Measurements from ENCODE around the gene STRBP. TPM values are rescaled to one million over a fixed set of nuclear protein-coding genes. Genes with fewer than 3 reads are reported as not detected.

Gene STRBP
- total and polyA plus RNA-seq, 2 of the 8 experiments (the other 6 are each of a cell fraction or from before 2014, with no cell fraction given) = 29.7 to 105 TPM

- TF ChIP-seq, protein P1, sequence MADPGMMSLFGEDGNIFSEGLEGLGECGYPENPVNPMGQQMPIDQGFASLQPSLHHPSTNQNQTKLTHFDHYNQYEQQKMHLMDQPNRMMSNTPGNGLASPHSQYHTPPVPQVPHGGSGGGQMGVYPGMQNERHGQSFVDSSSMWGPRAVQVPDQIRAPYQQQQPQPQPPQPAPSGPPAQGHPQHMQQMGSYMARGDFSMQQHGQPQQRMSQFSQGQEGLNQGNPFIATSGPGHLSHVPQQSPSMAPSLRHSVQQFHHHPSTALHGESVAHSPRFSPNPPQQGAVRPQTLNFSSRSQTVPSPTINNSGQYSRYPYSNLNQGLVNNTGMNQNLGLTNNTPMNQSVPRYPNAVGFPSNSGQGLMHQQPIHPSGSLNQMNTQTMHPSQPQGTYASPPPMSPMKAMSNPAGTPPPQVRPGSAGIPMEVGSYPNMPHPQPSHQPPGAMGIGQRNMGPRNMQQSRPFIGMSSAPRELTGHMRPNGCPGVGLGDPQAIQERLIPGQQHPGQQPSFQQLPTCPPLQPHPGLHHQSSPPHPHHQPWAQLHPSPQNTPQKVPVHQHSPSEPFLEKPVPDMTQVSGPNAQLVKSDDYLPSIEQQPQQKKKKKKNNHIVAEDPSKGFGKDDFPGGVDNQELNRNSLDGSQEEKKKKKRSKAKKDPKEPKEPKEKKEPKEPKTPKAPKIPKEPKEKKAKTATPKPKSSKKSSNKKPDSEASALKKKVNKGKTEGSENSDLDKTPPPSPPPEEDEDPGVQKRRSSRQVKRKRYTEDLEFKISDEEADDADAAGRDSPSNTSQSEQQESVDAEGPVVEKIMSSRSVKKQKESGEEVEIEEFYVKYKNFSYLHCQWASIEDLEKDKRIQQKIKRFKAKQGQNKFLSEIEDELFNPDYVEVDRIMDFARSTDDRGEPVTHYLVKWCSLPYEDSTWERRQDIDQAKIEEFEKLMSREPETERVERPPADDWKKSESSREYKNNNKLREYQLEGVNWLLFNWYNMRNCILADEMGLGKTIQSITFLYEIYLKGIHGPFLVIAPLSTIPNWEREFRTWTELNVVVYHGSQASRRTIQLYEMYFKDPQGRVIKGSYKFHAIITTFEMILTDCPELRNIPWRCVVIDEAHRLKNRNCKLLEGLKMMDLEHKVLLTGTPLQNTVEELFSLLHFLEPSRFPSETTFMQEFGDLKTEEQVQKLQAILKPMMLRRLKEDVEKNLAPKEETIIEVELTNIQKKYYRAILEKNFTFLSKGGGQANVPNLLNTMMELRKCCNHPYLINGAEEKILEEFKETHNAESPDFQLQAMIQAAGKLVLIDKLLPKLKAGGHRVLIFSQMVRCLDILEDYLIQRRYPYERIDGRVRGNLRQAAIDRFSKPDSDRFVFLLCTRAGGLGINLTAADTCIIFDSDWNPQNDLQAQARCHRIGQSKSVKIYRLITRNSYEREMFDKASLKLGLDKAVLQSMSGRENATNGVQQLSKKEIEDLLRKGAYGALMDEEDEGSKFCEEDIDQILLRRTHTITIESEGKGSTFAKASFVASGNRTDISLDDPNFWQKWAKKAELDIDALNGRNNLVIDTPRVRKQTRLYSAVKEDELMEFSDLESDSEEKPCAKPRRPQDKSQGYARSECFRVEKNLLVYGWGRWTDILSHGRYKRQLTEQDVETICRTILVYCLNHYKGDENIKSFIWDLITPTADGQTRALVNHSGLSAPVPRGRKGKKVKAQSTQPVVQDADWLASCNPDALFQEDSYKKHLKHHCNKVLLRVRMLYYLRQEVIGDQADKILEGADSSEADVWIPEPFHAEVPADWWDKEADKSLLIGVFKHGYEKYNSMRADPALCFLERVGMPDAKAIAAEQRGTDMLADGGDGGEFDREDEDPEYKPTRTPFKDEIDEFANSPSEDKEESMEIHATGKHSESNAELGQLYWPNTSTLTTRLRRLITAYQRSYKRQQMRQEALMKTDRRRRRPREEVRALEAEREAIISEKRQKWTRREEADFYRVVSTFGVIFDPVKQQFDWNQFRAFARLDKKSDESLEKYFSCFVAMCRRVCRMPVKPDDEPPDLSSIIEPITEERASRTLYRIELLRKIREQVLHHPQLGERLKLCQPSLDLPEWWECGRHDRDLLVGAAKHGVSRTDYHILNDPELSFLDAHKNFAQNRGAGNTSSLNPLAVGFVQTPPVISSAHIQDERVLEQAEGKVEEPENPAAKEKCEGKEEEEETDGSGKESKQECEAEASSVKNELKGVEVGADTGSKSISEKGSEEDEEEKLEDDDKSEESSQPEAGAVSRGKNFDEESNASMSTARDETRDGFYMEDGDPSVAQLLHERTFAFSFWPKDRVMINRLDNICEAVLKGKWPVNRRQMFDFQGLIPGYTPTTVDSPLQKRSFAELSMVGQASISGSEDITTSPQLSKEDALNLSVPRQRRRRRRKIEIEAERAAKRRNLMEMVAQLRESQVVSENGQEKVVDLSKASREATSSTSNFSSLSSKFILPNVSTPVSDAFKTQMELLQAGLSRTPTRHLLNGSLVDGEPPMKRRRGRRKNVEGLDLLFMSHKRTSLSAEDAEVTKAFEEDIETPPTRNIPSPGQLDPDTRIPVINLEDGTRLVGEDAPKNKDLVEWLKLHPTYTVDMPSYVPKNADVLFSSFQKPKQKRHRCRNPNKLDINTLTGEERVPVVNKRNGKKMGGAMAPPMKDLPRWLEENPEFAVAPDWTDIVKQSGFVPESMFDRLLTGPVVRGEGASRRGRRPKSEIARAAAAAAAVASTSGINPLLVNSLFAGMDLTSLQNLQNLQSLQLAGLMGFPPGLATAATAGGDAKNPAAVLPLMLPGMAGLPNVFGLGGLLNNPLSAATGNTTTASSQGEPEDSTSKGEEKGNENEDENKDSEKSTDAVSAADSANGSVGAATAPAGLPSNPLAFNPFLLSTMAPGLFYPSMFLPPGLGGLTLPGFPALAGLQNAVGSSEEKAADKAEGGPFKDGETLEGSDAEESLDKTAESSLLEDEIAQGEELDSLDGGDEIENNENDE (IDR thresholded peaks at IDR 0.05; ENCODE audit: insufficient replicate concordance, low read length) = no peak
- TF ChIP-seq KDM4A (IDR thresholded peaks at IDR 0.05; ENCODE audit: low read depth, low read length, severe bottlenecking) = no peak
- no peak for TF ChIP-seq TEAD4 (IDR thresholded peaks at IDR 0.05; ENCODE audit: low read depth, low read length)
- no peak for TF ChIP-seq RFX5 (IDR thresholded peaks at IDR 0.05; ENCODE audit: borderline replicate concordance, low read depth, low read length)
- no peak for TF ChIP-seq RXRA (IDR thresholded peaks at IDR 0.05; ENCODE audit: insufficient read depth, low read depth, low read length)
- TF ChIP-seq, protein P2, sequence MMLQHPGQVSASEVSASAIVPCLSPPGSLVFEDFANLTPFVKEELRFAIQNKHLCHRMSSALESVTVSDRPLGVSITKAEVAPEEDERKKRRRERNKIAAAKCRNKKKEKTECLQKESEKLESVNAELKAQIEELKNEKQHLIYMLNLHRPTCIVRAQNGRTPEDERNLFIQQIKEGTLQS (IDR thresholded peaks at IDR 0.05; ENCODE audit: insufficient read depth, low read depth, low read length) = no peak
- TF ChIP-seq POU5F1 (IDR thresholded peaks at IDR 0.05; ENCODE audit: low read depth, low read length) = no peak
- TF ChIP-seq HDAC6 (IDR thresholded peaks at IDR 0.05; ENCODE audit: low read depth, low read length) = no peak
- TF ChIP-seq BCL11A (IDR thresholded peaks at IDR 0.05; ENCODE audit: low read depth in 2 of 2, low read length in 2 of 2) = no peak
- TF ChIP-seq SAP30 (IDR thresholded peaks at IDR 0.05; ENCODE audit: insufficient read depth, insufficient replicate concordance, low read length) = no peak
- TF ChIP-seq TCF12 (IDR thresholded peaks at IDR 0.05; ENCODE audit: low read depth, low read length) = no peak
Observed at GRCh38 chr9:123250504-123250903, 17.9 kb downstream of the STRBP start (continued).

Data from H1 (cell line).